HFFc6 (cell line): ENCODE measurements around the gene DCUN1D2. TPM values are rescaled to one million over a fixed set of nuclear protein-coding genes. Genes with fewer than 3 reads are reported as not detected.

ENCODE experiments used
- total RNA-seq, 6 experiments: library from RNA; stranded (reverse); fragmentation: NEBNext Ultra II Directional; extraction: Animal tissue kit (Norgen Biotek cat#: 25700); gene quantifications; 2 replicates in 1 of 6; 3 replicates in 5 of 6; pipeline ENCODE4 v1.2.3, GENCODE V29; 2021

The DCUN1D2 gene
- total RNA-seq, 6 experiments from 2014 or later, result 7.6 to 9.3 (median 9.0) TPM

Other genes with a start within 250 kb of the DCUN1D2 start
- gene LAMP1, start 193.5 kb downstream of the DCUN1D2 start, total RNA-seq, result 100 to 1,000 TPM; 215 to 255 (median 247) TPM
- under 1 TPM in 3 of 6 experiments, not detected in 3; 0.23 to 0.34 (median 0.30) TPM for gene GRTP1, start 126.6 kb downstream of the DCUN1D2 start, total RNA-seq
- 1 to 10 TPM; 1.0 to 2.0 (median 1.5) TPM for gene ADPRHL1, start 37.2 kb downstream of the DCUN1D2 start, total RNA-seq
- gene TFDP1, start 94.0 kb upstream of the DCUN1D2 start, total RNA-seq, result 100 to 1,000 TPM; 121 to 155 (median 150) TPM
- not detected for gene ATP4B, start 167.5 kb upstream of the DCUN1D2 start, total RNA-seq
- gene GRK1, start 176.5 kb upstream of the DCUN1D2 start, total RNA-seq, result not detected